Stimulated activated CD8-positive, alpha-beta memory T cell treated with anti-CD3 and anti-CD28 coated beads, Interleukin-7, amount 100 ng/mL, for 48 hours (primary cell): ENCODE measurements around the gene SERPINB7.

Experiments used
- DNase-seq, 2 donors: peaks; one replicate each; pipeline ENCODE4 v3.0.0-alpha.2; 2020; ENCODE audit warnings: low read depth in 1 of 2; ENCODE audit errors: extremely low read depth in 1 of 2

SERPINB7 gene

DNA sequence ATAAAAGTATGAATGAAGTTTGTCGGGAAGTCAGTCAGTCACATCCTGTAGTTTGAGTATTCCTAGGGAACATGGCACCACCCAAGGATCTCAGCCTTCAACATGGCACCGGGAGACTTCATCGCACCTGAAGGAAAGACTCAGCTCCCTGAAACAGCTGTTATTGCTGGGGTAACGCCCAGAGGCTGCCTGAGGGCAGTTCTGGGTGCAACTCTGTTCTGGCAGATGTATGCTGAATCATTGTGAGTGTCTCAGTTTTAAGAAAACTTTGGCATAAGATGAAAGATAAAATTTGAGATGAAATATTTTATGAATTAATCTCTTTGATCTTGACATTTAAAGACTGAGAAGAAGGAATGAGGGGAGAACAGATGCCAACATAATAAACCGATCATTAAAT lies 62.4 kb downstream of the SERPINB7 start:
- DNase-seq: no peak

DNA sequence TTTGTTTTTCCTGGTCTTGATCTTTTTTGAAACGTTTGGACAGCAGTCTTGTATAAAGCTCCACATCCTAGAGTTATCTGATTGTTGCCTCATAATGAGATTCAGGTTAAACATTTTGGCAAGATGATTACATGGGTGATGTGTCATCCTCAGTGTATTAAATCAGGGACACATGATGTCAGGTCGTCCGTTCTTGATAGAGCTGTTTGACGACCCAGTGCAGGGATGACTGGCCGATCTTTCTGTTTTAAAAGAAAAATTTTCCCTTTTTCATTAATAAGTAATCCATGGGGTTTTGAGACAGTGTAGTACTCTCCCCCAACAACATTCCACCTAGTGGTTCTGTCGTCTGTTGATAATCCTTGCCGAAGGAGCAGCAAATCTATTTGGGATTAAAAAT lies 67.8 kb downstream of the SERPINB7 start:
- DNase-seq: no peak

DNA sequence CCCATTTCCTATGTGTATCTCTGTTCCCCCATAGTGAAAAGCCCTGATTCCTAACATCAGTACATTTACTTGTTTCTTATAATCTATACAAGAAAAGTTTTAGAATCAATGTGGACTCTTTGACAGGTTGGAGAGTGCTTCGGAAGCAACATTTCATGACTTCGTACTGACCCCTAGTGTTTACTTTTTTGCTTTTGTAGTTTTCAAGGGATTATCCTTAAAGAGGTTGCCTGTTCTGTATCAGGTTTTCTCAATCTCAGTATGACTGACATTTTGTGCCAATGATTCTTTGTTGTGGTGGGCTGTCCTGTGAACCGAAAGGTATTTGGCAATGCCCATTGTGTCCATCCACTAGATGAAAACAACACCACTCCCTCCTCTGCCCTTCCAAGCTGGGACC lies 69.0 kb downstream of the SERPINB7 start:
- DNase-seq: no peak

DNA sequence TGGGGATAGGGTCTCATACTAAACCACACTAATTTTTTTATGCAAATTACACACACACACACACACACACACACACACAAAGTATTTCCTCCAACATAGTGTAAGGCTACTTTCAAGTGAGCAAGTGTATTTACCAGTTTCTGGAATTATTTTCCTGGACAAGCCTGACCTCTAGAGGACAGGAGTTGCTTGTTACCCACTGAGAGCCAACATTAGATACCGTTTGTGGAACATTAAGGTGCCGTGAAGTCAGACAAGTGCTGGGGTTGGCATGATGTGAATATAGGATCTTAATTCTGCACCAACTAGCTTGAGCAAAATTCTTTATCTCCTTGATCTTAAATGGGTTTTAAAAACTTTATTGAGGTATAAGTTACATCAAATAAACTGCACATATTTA lies 72.9 kb downstream of the SERPINB7 start:
- DNase-seq: no peak

DNA sequence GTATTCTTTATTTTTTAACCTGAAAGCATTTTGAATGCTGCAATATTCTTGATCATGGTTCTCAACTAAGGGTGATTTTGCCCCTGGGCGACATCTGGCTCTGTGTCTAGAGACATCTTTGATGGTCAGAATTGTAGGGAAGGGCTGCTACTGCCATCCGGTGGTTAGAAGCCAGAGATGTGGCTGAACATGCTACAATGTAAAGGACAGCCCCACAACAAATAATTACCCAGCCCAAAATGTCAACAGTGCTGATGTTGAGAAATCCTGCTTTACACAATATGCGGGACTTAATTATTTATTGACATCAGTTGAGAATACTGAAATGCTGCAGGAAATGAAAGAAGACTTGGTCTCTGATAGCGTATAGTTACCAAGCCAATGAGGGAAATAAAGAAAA lies 74.8 kb downstream of the SERPINB7 start:
- no peak for DNase-seq

DNA sequence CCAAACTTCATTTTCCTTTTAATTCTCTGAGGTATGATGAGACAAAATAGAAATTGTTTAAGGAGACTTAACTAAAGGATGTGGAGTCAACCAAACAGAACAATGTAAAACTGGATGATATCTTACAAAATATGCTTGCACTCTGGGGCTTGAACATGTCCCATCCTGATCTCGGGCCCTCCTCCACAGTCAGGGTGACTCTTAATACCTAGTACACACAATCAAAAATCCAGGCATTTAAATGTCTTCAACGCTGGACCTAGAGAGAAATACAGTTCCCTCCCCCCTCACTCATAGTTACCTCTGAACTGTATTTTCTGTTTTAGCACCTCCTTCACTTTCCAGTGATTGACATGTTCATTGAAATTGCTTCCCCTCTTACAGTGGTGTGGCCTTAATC lies 75.4 kb downstream of the SERPINB7 start:
- no peak for DNase-seq
